DMS53 treated with DMSO at 0.1 percent for 48 hours (cell line): ENCODE data around the gene TRIM26.
"Not testable (repeated sequence)": the region's sequence is repeated elsewhere in the genome, so short reads cannot be mapped to it uniquely, and the experiment has no call there.

ENCODE experiments used
- DNase-seq: peaks from one replicate; lab custom pipeline; 2025; ENCODE audit not compliant: unreplicated experiment; lab: John Stamatoyannopoulos, UW

The TRIM26 gene

DNA sequence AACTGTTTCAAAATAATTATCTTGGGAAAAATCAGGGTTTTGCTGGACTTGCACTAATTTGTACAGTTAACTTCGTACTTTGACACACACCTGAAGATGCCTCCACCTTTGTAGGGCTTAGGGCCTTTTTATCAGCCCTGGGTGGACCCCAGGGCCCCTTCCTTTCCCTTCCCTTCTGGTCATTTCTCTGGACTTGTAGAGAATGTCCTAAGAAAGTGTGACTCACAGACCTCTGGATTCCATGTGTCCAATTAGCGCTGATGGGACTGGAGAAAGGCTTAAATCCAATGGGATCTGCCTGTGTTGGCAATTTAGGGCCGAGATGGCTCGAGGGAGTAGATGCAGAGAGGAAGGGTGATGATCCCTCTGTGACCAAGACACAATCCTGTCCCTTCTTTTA lies 40.5 kb downstream of the TRIM26 start:
- no peak for DNase-seq

DNA sequence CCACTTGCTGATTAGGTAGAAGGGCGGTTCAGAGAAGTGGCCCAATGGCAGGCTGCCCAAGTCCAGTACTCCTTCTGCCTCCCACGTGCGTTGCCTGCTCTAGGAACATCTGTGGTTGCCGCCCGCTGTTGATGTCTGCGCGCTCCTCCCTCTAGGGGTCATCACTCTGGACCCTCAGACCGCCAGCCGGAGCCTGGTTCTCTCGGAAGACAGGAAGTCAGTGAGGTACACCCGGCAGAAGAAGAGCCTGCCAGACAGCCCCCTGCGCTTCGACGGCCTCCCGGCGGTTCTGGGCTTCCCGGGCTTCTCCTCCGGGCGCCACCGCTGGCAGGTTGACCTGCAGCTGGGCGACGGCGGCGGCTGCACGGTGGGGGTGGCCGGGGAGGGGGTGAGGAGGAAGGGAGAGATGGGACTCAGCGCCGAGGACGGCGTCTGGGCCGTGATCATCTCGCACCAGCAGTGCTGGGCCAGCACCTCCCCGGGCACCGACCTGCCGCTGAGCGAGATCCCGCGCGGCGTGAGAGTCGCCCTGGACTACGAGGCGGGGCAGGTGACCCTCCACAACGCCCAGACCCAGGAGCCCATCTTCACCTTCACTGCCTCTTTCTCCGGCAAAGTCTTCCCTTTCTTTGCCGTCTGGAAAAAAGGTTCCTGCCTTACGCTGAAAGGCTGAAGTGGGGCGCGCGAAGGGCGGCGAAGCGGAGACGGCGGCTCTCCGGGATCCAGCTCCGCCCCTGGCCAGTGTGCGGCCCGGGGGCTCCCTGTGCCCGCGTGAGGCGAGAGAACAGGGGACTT lies 41.3 kb downstream of the TRIM26 start:
- DNase-seq = no peak

DNA sequence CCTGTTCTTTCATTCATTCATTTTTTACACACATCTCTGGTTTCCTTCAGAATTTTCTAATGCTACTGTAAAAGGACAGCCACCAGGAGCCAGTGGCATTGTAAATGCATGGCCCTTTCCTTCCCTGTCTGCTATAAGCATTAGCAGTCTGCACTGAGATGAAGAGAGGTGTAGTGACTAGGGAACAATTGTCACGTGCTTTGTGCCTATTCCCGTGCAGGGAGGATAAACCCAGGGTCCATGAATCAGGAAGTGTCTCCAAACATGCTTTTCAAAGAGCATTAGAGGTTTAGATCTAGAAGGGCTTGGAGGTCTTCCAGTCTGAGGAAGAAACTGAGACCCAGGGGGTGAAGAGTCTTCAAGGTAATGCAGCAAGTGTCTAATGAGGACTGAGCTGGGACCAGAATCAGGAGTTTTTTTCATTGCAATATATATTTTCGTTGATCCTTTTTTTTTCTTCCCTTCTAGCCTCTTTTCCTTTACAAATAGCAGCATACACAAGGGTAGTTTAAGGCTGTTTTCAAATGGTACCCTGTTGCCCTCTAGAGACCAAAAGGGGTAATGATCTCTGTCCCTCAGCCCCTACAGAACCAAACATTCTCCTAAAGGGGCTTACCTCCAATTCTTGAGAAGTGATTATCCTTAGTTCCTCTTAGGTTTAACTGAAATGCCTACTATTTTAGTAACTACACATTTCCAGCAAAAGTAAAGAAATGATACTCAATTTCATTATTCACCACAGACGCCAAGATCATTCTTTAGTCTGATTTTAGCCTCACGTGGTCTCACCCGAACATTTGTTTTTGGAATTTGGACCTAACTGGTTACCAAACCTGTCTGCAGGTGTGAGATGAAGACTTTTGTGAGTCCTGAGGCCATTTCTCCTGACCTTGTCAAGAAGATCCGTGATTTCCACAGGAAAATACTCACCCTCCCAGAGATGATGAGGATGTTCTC lies 43.3 kb downstream of the TRIM26 start:
- peak; percentile 54 for DNase-seq

DNA sequence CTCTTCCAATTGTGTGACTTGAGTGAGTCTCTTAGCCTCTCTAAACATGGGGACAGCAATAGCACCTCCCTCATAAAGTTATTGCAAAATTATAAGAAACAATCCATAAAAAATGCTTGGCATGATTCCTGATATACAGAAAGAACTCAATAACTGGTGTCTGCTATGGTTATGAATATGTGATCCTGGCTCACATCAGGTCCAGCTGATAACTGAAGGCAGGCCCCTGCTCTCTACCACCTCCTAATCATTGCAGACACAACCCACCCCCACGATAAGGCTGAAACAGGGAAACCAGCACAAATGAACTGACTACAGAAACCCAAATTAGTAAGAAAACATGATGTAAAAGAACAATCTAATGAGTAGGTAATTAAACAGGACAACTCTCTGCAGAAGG lies 44.5 kb downstream of the TRIM26 start:
- no peak for DNase-seq

DNA sequence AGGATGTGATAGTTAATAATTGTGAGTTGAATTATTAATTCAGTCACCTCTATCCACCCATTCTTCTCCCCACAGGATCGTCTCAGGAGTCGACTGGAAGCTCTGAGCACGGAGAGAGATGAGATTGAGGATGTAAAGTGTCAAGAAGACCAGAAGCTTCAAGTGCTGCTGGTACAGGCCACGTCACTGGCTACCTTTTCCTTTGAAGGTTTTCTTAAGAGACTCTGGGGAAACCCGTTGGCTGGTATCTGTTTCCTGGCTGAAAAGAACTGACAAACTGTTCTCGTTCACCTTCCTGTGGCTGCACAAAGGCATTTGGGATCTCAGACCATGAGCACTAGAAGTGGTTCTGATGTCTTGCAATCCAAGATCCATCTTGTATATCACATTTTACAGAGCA lies 46.1 kb downstream of the TRIM26 start:
- no peak for DNase-seq

DNA sequence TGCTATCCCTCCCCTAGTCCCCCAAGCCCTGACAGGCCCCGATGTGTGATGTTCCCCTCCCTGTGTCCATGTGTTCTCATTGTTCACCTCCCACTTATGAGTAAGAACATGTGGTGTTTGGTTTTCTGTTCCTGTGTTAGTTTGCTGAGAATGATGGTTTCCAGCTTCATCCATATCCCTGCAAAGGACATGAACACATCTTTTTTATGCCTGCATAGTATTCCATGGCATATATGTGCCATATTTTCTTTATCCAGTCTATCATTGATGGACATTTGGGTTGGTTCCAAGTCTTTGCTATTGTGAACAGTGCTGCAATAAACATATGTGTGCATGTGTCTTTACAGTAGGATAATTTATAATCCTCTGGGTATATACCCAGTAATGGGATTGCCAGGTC lies 48.0 kb downstream of the TRIM26 start:
- not testable (repeated sequence) for DNase-seq

DNA sequence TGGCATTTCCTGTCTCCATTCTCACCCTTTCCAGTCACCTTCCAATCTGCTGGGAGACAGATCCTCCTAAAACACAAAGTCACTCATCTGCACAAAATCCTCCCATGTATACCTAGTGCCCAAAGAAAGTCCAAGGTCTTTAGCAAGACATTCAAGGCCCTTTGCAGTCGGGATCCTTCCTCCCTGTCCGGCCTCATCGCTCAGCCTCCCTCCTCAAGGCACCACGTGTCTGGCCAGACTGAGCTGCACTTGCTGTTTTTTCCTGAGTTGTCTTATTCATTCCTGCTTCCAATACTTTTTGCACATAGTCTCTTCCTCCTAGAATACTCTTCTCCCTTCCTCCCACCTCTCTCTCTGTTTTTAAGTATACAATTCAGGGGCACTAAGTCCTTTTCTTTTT lies 48.5 kb downstream of the TRIM26 start:
- no peak for DNase-seq

DNA sequence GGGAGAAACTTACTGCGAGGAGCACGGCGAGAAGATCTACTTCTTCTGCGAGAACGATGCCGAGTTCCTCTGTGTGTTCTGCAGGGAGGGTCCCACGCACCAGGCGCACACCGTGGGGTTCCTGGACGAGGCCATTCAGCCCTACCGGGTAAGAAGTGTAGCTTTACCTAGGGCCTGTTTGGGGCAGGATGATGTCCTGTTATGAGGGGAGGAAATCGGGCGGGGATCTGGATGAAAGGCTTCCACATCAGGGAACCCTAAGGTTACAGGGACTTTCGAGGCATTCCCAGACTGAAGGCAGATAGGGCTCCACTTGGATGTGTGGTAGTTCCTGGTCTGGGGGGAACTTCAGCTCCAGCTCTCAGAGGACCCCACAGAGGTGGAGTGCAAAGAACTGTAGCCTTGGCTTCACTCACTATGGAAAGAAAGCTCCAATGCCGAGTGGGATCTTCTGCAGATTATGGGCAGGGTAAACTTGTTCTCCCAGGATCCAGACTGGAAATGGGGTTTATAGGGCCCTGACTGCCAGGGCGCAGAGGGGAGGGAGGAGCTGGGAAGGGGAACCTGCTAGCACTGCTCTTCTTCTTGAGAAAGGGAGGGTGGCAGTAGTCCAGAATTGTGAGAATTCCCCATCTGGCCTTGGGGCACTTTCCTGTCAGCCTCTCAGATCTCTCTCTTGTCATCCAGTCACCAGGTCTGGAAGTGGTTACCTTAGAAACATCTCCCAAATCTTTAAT lies 49.1 kb downstream of the TRIM26 start:
- no peak for DNase-seq

DNA sequence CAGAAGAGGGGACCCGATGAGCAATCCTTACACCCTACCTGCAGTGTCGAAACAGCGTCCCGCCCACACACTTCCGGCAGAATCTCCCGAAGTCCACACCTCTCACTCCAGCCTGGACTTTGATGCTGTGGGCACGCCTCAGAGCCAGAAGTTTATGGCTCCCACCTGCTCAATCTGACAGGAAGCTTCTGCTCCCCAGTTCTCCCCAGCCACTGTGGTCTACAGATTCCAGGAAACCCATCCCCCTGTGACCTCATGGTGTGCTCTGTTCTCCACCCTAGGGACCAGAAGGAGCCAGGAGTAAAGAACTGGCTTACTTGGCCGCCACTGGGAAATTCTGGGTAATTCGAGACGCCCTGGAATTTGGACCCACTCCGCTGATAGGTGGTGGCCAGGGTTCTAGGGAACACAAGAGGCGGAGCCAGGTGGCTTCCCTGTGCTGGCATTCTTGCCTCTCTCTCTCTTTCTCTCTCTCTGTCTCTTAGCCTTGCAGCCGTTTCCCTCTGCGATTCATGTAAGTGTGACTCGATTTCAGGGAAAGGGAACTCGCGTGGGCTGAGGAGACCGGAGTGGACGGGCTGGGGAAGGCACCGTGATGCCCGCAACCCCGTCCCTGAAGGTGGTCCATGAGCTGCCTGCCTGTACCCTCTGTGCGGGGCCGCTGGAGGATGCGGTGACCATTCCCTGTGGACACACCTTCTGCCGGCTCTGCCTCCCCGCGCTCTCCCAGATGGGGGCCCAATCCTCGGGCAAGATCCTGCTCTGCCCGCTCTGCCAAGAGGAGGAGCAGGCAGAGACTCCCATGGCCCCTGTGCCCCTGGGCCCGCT lies 49.9 kb downstream of the TRIM26 start, which contains the start of gene TRIM15:
TRIM15 (plus strand) TSS at position 457 of the 828 bp plus-strand sequence; CDS start at position 596, 139 bp downstream.
- DNase-seq = peak; percentile 64

DNA sequence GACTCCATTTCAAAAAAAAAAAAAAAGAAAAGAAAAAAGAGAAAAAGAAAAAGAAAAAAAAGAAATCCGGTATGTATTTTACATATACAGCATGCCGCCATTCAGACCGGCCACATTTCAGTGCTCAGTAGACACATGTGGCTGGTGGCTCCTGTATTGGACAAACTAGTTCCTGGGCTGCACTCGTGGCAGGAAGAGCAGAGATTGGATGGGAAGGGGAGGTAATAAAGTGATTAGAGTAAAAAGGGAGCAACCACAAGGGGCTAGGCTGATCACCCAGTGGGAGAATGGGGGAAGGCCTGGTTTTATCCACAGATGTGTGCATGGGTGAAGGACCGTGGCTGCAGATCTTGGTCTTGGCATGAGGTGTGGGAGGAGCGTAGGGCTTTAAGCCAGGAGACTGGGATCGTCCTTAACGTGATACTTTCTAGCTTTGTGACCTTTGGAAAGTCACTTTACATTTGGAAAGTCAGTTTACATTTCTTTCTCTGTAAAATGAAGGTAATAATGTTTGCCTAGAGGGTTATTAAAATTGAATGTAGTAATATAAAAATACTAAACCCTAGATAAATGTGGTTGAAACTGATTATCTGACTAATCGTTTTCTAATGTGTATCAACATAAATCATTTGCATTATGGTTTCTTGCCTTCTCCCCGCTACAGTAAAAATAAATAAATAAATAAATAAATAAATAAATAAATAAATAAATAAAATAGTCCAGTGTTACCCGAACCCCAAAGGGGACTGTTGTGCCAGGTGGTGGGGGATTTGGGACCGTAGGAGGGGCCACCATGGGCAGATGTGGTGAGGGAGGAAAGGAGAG lies 50.7 kb downstream of the TRIM26 start:
- DNase-seq = no peak

DNA sequence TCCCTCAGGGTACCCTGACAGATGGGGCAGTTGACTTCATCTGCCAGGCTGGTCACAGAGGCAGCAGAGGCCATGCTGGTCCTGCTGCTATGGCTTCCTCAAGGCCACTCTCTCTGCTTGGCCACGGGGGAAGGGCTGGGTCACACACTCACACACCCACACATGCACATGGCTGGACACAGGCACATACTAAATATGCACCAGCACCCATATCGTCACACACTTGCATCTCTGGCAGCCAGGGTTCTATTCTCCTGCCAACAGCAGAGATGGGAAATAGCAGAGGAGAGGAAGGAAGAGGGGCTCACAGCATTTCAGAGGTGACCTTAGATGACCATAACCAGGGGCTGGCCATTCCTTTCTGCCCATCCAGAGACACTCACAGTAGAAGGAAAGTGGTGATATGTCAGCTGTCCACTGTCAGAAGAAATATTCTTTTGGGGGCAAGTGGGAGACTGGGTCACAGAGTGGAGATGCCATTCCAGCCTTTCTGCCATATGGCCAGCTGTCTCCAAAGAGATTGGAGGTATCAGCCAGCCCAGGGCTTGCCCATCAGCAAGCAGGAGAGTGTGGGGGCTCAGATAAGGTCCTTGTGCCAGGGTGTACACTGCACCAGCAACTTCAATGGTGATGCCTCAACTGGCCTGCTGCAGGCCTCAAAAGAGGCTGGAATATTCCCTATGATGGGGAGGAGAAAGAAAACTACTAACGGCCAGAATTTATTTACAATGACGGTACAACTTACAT lies 52.2 kb downstream of the TRIM26 start, which contains the start of gene TRIM10:
TRIM10 (minus strand) TSS at position 427 of the 747 bp plus-strand sequence; CDS start at position 74, 353 bp downstream.
- DNase-seq = no peak

DNA sequence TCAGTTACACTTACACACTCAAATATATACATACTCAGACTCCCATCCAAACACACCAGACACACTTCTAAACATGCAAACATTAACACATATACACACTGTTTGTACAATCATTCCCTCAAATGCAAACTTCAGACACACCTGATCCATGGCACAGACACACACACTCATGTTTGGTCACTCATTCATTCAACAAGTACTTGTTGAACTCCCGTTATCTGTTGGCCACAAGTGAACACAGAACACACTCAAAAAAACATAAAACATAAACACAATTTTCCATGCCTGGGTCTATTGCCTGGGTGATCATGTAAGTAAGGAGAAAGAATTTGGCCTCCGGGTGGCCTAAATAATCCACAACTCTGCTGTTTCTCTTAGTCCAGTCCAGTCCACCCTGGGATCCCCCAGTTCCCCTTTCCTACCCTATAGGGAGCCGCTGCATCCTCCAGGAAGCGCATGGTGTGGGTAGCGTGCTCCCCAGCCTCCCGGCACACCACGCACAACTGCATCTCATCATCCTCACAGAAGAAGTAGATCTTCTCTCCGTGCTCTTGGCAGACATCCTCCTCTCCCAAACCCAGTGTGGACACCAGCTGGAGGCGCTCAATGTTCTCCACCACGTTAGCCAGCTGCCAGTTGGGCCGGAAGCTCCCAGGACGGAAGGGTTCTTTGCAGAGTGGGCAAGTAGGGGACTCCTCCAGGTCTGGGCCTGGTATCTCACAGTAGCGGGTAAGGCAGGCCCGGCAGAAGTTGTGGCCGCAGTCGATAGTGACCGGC lies 53.0 kb downstream of the TRIM26 start:
- DNase-seq = no peak

DNA sequence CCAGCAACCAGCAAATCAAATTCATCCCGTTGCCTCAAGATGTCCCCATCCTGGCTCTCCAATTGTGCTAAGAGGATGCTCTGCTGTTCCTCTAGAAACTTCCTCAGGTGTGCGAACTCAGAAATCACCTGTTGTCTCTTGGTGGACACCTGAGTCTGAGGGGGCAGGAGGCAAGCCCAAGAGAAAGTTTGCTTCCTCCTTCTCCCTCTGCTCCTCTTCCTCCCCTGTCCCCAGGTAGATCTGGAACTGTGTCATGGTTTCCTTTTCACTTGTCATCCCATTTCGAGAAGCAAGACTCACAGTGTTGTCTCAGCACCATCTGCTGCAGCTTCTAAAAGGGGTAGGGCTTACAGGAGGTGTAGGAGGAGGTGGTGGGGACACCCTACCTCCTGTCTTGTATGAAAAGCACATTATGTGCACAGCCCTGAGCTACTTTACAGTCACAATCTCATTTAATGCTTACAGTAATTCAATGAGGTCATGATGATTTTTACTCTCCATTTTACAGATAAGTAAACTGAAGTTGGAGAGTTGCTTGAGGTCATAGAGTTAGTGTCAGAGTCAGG lies 54.6 kb downstream of the TRIM26 start:
- DNase-seq = no peak

DNA sequence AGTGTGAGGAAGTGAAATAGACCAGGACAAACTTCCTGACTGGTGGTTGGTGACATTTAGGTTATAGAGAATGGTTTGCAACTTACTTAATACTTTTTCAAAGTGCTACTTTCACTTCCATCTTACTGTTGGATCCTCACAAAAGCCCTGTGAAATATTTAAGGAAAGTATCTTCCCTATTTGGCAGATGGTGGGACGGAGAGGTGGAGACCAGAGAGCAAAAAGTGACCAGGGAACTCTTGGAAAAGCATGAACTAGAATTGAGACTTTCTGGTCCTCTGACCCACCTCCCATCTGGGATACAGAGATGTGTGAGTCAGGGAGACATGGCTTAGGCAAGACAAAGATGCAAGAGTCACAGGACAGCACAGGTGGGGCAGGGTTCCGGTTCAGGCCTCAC lies 55.2 kb downstream of the TRIM26 start:
- DNase-seq = no peak

DNA sequence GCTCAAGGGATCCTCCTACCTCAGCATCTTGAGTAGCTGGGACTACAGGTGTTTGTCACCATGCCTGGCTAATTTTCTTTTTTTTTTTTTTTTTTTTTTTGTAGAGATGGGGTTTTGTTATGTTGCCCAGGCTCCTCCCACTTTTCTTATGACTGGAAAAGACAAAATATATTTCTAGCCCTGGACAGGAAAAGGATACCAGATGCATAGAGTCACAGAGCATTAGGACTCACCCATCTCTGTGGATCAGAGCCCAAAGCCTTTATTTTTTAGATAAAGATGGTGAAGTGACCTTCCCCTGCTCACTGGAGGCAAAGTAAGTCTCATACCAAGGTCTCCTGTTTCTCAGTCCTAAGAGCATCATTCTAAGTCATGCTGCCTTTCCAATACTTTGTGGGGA lies 55.6 kb downstream of the TRIM26 start:
- no peak for DNase-seq

DNA sequence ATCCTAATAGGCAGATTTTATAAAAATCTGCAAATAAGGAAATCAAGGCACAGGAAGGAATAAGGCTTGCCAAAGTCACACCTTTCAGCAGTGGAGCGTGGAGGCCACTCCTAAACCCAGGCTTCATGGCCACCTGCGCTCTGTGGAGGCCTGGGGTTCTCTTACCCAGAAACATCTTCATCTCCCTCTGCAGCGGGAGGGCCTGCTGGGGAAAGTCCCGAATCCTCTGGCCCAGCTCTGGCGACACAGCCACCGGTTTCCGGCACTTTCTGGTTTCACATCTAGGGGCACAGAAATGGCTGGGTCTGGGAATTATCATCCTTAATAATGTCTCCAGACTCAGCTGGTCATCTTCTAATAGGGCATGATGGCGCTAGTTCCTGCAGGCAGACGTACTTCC lies 56.4 kb downstream of the TRIM26 start:
- DNase-seq = no peak

DNA sequence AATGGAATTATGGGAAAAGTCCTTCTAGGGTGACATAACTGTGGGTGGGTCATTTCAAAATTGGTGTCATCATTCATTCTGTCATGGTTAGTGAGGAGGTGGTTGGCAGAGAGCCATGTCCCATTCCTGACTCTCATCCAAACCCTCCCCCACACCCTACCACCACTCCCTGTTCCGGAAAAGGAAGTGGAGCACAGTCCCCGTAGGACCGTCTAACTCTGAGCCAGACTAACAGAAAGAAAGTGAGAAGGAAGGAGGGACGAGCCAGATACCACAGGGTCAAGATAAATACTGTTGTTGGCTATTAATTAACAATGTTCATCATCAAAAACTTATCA lies 57.0 kb downstream of the TRIM26 start:
- no peak for DNase-seq
